ENCODE results near the gene CRTC1. TPM values are rescaled to one million over a fixed set of nuclear protein-coding genes. Genes with fewer than 3 reads are reported as not detected.
A peak's percentile ranks its signal among the peaks of the same experiment; 100 is the strongest.

CRTC1 gene
- total and polyA plus RNA-seq, 9 of the 15 experiments (the other 6 are each of a cell fraction or from before 2014, with no cell fraction given): 0.25 to 3.8 (median 1.2) TPM; not detected in 2

- TF ChIP-seq BHLHE40 (IDR thresholded peaks at IDR 0.05; ENCODE audit: low read length) (peak; percentile 60), PPARD (CRISPR knock-in tag; IDR thresholded peaks at IDR 0.05) (no peak), TCF7 (IDR thresholded peaks at IDR 0.05; ENCODE audit: borderline replicate concordance) (peak; percentile 44; the same call in 1 of the 2 replicates), ZNF695 (CRISPR knock-in tag; IDR thresholded peaks at IDR 0.05) (no peak), ATF2 (CRISPR knock-in tag; IDR thresholded peaks at IDR 0.05) (0 out of 2 replicates have a peak, but pooled peaks have one; percentile 18), MYNN (IDR thresholded peaks at IDR 0.05) (peak; percentile 60; the same call in 1 of the 2 replicates), MYNN (CRISPR knock-in tag; IDR thresholded peaks at IDR 0.05) (no peak), NCOR1 (IDR thresholded peaks at IDR 0.05) (peak; percentile 29; the same call in 1 of the 2 replicates), RCOR1 (IDR thresholded peaks at IDR 0.05; ENCODE audit: borderline replicate concordance in 1 of 2, low read depth in 2 of 2, low read length in 2 of 2) (peak in 1 of 2 experiments; percentile 31; a peak in 1 of 4 replicates), MTA1 (IDR thresholded peaks at IDR 0.05; ENCODE audit: borderline replicate concordance) (no peak), HMGN3 (IDR thresholded peaks at IDR 0.05; ENCODE audit: borderline replicate concordance, extremely low read depth, insufficient read length, low read depth, low read length) (peak; percentile 63), TSHZ1 (CRISPR knock-in tag; IDR thresholded peaks at IDR 0.05) (no peak), JUNB (CRISPR knock-in tag; conservative IDR thresholded peaks at IDR 0.05) (no peak), CBFA2T3 (IDR thresholded peaks at IDR 0.05) (peak; percentile 66), DPF2 (IDR thresholded peaks at IDR 0.05) (peak; percentile 68; the same call in 1 of the 2 replicates), JUND (IDR thresholded peaks at IDR 0.05; ENCODE audit: borderline replicate concordance, low read depth, low read length) (peak; percentile 91), JUND (tag; IDR thresholded peaks at IDR 0.05; ENCODE audit: borderline replicate concordance, low read depth, low read length) (peak; percentile 67; the same call in 2 of the 3 replicates), ZNF639 (CRISPR knock-in tag; conservative IDR thresholded peaks at IDR 0.05 in 1 of 2, IDR thresholded peaks at IDR 0.05 in 1 of 2) (peak in 1 of 2 experiments; percentile 39; a peak in 1 of 4 replicates), SMARCA4 (IDR thresholded peaks at IDR 0.05) (peak; percentile 77)
- TF ChIP-seq, protein P1, sequence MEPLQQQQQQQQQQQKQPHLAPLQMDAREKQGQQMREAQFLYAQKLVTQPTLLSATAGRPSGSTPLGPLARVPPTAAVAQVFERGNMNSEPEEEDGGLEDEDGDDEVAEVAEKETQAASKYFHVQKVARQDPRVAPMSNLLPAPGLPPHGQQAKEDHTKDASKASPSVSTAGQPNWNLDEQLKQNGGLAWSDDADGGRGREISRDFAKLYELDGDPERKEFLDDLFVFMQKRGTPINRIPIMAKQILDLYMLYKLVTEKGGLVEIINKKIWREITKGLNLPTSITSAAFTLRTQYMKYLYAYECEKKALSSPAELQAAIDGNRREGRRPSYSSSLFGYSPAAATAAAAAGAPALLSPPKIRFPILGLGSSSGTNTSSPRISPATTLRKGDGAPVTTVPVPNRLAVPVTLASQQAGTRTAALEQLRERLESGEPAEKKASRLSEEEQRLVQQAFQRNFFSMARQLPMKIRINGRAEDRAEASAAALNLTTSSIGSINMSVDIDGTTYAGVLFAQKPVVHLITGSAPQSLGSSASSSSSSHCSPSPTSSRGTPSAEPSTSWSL (CRISPR knock-in tag; IDR thresholded peaks at IDR 0.05; ENCODE audit: borderline replicate concordance): no peak
Measured at GRCh38 chr19:18763674-18764590, 80.5 kb downstream of the CRTC1 start (continued).

Measured in K562 (cell line).